HG03280 (cell line): ENCODE measurements around the gene CCAR1.
A peak's percentile ranks its signal among the peaks of the same experiment; 100 is the strongest.
"Not testable (repeated sequence)": the region's sequence is repeated elsewhere in the genome, so short reads cannot be mapped to it uniquely, and the experiment has no call there.

ENCODE experiments used
- ATAC-seq: cut with Tn5 transposase; IDR thresholded peaks from one replicate; pipeline ENCODE4 v1.9.1; 2021; ENCODE audit warnings: mild to moderate bottlenecking, moderate library complexity; ENCODE audit not compliant: unreplicated experiment

Gene CCAR1, protein sequence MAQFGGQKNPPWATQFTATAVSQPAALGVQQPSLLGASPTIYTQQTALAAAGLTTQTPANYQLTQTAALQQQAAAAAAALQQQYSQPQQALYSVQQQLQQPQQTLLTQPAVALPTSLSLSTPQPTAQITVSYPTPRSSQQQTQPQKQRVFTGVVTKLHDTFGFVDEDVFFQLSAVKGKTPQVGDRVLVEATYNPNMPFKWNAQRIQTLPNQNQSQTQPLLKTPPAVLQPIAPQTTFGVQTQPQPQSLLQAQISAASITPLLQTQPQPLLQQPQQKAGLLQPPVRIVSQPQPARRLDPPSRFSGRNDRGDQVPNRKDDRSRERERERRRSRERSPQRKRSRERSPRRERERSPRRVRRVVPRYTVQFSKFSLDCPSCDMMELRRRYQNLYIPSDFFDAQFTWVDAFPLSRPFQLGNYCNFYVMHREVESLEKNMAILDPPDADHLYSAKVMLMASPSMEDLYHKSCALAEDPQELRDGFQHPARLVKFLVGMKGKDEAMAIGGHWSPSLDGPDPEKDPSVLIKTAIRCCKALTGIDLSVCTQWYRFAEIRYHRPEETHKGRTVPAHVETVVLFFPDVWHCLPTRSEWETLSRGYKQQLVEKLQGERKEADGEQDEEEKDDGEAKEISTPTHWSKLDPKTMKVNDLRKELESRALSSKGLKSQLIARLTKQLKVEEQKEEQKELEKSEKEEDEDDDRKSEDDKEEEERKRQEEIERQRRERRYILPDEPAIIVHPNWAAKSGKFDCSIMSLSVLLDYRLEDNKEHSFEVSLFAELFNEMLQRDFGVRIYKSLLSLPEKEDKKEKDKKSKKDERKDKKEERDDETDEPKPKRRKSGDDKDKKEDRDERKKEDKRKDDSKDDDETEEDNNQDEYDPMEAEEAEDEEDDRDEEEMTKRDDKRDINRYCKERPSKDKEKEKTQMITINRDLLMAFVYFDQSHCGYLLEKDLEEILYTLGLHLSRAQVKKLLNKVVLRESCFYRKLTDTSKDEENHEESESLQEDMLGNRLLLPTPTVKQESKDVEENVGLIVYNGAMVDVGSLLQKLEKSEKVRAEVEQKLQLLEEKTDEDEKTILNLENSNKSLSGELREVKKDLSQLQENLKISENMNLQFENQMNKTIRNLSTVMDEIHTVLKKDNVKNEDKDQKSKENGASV

DNA sequence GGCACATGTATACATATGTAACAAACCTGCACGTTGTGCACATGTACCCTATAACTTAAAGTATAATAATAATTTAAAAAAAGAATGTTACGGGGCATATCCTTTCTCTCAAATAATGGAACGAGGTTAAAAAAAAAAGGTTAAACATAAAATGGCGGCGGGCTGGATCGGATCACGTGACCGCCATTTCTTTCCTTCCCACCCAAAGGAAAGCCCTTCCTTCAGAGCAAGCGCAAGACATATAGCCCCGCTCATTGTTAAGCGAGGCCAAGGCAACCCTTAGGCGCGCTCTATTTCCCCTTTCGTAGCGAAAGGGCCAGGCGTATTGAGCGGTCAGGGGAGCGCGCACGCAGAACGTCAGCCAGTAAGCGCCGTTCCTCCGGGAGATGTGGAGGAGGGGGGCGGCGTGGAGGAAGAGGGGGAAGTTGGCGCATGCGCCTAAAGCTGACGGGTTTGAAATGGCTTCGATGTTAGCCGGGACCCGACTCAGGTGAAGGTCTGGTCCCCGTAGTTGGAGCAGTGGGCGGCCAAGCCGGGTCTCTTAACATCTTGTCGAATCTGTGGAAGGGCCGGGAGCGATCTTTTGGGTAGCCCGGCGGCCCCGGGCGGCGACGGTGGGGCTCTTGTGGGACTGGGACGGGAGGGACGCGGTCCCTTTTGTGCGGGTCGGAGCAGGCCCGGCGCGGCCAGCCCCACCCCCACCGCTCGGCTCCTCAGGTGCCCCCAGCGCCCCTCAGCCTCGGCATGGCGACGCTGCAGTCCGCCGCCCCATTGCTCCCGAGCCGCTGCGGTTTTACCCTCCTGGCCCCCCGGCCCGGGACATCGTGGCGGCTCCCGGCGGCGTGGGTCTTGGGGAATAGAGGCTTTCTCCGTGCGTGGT is at the start of gene CCAR1:
Gene CCAR1 (plus strand): TSS at position 447 of the 880 bp plus-strand sequence. CDS start 1,266 bp downstream, outside the sequence.
- peak; percentile 99 for ATAC-seq

DNA sequence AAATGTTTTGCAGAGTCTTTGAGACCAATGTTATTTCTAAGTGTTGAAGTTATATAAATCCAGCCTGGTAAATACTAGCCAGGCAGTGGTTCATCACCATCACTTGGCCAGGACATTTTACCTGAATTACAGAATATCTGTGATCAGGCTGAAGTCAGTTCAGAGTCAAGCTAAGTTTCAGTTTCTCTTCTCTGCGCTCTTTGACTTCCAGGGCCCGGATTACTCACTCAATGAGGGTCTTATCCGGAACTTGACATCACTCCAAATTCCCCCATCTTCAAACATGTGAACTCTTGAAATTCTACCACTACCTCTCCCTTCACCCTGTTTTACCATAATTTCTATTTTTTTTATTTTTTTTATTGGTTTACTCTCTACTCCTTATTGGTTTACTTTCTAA is 36.6 kb upstream of the CCAR1 start:
- peak; percentile 76 for ATAC-seq

GRCh38 chr10:68696018-68696417 is 25.0 kb upstream of the CCAR1 start:
- no peak for ATAC-seq

DNA sequence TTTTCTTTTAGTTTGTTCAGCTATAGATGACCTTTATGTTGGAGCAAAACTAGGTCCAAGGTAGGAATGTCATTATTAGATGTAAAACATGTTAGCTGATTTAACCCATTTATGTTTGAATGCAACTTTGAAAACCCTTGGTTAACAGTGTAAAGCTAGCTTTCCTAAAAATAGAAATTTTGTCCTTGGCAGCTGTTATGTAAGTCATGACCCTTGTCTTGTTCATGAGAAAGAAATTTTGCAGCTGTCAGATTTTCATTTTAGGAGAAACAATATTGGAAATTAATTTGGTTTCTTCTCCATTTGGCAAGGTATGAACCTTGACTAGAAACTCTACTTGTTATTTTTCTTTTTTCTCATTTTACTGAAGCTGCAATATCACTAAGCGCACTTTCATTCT is 23.9 kb upstream of the CCAR1 start:
- ATAC-seq: no peak

DNA sequence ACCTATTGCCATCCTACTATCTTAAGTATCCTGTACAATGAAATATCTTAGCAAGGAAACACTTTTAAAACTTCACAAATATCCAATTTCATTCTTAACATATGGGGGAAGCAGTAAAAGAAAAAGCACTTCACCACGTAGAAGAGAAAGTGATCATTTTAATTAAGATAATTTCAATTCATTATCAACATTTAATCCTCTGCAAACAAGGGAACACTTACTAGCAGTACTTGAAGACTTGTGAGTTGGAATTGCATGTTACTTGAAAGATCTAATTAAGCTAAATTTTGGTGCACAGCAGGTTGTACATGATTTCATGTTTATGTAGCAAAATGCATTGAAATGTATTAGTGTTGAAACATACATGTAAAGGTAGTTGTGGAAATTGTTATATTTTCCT is 20.8 kb upstream of the CCAR1 start:
- no peak for ATAC-seq

- no peak for ATAC-seq
Measured at GRCh38 chr10:68705548-68705947, 15.5 kb upstream of the CCAR1 start.

DNA sequence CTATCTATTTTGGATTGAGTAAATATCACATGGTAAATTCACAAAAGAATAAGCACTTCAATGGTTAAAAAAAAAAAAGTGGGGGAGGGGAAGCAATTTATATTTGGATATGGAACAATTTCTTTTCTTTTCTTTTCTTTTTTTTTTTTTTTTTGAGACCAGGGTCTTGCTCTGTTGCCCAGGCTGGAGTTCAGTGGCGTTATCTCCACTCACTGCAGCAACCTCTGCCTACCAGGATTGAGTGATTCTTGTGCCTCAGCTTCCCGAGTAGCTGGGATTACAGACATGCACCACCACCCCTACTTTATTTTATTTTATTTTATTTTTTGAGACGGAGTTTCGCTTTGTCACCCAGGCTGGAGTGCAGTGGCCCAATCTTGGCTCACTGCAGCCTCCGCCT is 12.1 kb upstream of the CCAR1 start:
- not testable (repeated sequence) for ATAC-seq

- ATAC-seq: not testable (repeated sequence)
Measured at GRCh38 chr10:68713065-68713464, 8.0 kb upstream of the CCAR1 start.

- ATAC-seq: no peak
Measured at GRCh38 chr10:68717435-68717834, 3.6 kb upstream of the CCAR1 start.

DNA sequence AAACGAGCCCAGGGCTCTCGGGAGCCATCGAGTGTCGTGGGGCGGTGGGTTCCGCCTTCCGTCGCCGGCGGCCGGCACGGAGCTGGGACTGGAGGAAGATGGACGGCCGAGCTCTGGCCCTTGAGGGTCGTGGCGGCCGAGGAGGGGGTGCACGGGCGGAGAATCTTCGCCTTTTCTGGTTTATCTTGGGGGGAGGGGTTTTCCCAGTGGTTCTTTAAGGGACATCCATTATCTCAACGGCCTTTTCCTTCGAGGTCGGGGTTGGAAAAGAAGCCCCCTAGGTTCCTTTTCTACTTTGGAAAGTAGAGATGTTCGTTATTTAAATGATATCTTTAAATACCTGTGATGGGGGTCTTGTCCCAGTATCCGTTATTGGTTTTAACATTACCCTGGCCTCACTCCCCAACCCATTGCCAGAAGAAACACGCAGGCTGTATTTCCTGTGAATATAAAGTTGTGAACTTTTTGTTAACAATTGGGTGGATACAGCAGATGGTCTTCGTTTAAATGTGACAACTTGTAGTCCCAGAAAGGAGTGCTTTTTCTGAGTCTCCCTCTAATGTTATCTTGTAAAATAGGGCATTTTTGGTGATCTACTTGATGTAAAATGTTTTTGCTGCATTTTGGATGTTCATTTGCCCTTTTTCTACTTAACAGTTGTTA is 765 bp downstream of the CCAR1 start:
- ATAC-seq: no peak

GRCh38 chr10:68725016-68725415 is 4.0 kb downstream of the CCAR1 start:
- no peak for ATAC-seq

DNA sequence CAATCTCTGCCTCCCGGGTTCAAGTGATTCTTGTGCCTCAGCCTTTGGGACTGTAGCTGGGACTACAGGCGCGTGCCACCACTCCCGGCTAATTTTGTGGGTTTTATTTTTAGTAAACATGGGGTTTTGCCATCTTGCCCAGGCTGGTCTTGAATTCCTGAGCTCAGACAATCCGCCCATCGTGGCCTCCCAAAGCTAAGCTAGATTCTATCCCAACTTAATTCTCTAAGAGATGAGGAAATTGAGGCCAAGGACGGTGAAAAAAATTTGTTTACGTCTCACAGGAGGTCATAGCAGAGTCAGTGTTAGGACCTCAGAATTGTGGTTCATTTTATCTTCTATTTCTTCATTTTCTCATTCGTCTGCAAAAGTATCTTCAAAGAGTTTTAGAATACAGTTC is 6.1 kb downstream of the CCAR1 start:
- ATAC-seq: no peak

GRCh38 chr10:68732651-68733050 is 11.6 kb downstream of the CCAR1 start:
- ATAC-seq: no peak

DNA sequence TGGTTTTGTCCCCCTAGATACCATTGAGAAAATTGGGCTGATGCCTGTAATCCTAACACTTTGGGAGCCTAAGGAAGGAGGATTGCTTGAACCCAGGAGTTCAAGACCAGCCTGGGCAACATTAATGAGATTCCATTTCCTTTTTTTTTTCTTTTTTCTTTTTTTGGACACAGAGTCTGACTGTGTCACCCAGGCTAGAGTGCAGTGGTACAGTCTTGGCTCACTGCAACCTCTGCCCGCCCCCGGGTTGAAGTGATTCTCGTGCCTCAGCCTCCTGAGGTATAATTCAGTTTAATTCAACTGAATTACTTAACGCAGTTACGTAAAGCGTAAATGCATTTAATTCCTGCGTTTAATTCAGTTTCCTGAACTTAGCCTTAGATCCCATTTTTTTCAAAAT is 13.3 kb downstream of the CCAR1 start:
- no peak for ATAC-seq

- ATAC-seq: no peak
Measured at GRCh38 chr10:68735119-68735518, 14.1 kb downstream of the CCAR1 start.

DNA sequence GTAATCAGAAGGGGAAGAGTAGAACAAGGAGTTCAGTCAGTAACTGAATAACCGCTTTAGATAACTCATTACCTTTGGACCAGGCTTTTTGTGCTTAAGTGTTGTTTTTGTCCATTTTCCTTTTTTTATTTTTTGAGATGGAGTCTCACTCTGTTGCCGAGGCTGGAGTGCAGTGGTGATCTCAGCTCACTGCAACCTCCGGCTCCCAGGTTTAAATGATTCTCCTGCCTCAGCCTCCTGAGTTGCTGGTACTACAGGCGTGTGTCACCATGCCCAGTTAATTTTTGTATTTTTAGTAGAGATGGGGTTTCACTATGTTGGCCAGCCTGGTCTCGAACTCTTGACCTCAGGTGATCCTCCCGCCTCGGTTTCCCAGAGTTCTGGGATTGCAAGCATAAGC is 14.7 kb downstream of the CCAR1 start:
- ATAC-seq: not testable (repeated sequence)

- not testable (repeated sequence) for ATAC-seq
Measured at GRCh38 chr10:68740676-68741075, 19.6 kb downstream of the CCAR1 start.

- ATAC-seq: no peak
Measured at GRCh38 chr10:68742397-68742796, 21.4 kb downstream of the CCAR1 start.

- ATAC-seq: no peak
Measured at GRCh38 chr10:68752711-68753350, 31.8 kb downstream of the CCAR1 start.
